ENCODE results near the gene ZNF772. TPM values are rescaled to one million over a fixed set of nuclear protein-coding genes. Genes with fewer than 3 reads are reported as not detected.

ZNF772 gene
- total RNA-seq, 1 donor from 2014 or later, result 13.8 TPM

GRCh38 chr19:57443121-57443696 lies 34.2 kb downstream of the ZNF772 start:
- H3K27ac Mint-ChIP-seq, result no peak overlapping the region
- no peaks in the 10 kb centered on the region for H3K4me1 Mint-ChIP-seq
- no peak for TF ChIP-seq CTCF (IDR thresholded peaks at IDR 0.05; ENCODE audit: unreplicated experiment)
- no peak overlapping the region for H3K4me3 Mint-ChIP-seq
- peaks cover 18% of the 10 kb centered on the region for H3K9me3 Mint-ChIP-seq
- no peak for DNase-seq (ENCODE audit: low spot score in 2 of 2, unreplicated experiment in 2 of 2)
- no peaks in the 10 kb centered on the region for H3K27me3 Mint-ChIP-seq (ENCODE audit: low read depth)
- peaks cover 57% of the 10 kb centered on the region for H3K36me3 Mint-ChIP-seq

GRCh38 chr19:57441979-57442752 lies 35.2 kb downstream of the ZNF772 start:
- no peak for DNase-seq (ENCODE audit: low spot score in 2 of 2, unreplicated experiment in 2 of 2)
- H3K36me3 Mint-ChIP-seq, result peaks cover 57% of the 10 kb centered on the region
- H3K4me1 Mint-ChIP-seq, result no peaks in the 10 kb centered on the region
- H3K27me3 Mint-ChIP-seq (ENCODE audit: low read depth), result no peaks in the 10 kb centered on the region
- TF ChIP-seq CTCF (IDR thresholded peaks at IDR 0.05; ENCODE audit: unreplicated experiment), result no peak
- H3K27ac Mint-ChIP-seq, result no peak overlapping the region
- H3K9me3 Mint-ChIP-seq, result peaks cover 18% of the 10 kb centered on the region
- no peak overlapping the region for H3K4me3 Mint-ChIP-seq

- no peak for DNase-seq (ENCODE audit: low spot score in 2 of 2, unreplicated experiment in 2 of 2)
- no peak for TF ChIP-seq CTCF (IDR thresholded peaks at IDR 0.05; ENCODE audit: unreplicated experiment)
- H3K4me3 Mint-ChIP-seq, result no peak overlapping the region
- no peaks in the 10 kb centered on the region for H3K27me3 Mint-ChIP-seq (ENCODE audit: low read depth)
- no peak overlapping the region for H3K27ac Mint-ChIP-seq
- peaks cover 35% of the 10 kb centered on the region for H3K36me3 Mint-ChIP-seq
- peaks cover 22% of the 10 kb centered on the region for H3K4me1 Mint-ChIP-seq
- peaks cover 8% of the 10 kb centered on the region for H3K9me3 Mint-ChIP-seq
Measured at GRCh38 chr19:57438925-57439324, 38.4 kb downstream of the ZNF772 start.

- peaks cover 6% of the 10 kb centered on the region for H3K9me3 Mint-ChIP-seq
- no peak overlapping the region for H3K27ac Mint-ChIP-seq
- peaks cover 27% of the 10 kb centered on the region for H3K36me3 Mint-ChIP-seq
- no peak for DNase-seq (ENCODE audit: low spot score in 2 of 2, unreplicated experiment in 2 of 2)
- peaks cover 22% of the 10 kb centered on the region for H3K4me1 Mint-ChIP-seq
- no peaks in the 10 kb centered on the region for H3K27me3 Mint-ChIP-seq (ENCODE audit: low read depth)
- no peak overlapping the region for H3K4me3 Mint-ChIP-seq
- no peak for TF ChIP-seq CTCF (IDR thresholded peaks at IDR 0.05; ENCODE audit: unreplicated experiment)
Measured at GRCh38 chr19:57437931-57438330, 39.4 kb downstream of the ZNF772 start.

GRCh38 chr19:57436417-57436816 lies 40.9 kb downstream of the ZNF772 start:
- H3K4me1 Mint-ChIP-seq, result peaks cover 22% of the 10 kb centered on the region
- TF ChIP-seq CTCF (IDR thresholded peaks at IDR 0.05; ENCODE audit: unreplicated experiment), result no peak
- H3K36me3 Mint-ChIP-seq, result peaks cover 17% of the 10 kb centered on the region
- DNase-seq (ENCODE audit: low spot score in 2 of 2, unreplicated experiment in 2 of 2), result no peak
- H3K4me3 Mint-ChIP-seq, result peak overlapping the region; percentile 95
- H3K27me3 Mint-ChIP-seq (ENCODE audit: low read depth), result no peaks in the 10 kb centered on the region
- peak overlapping the region; percentile 97 for H3K27ac Mint-ChIP-seq
- H3K9me3 Mint-ChIP-seq, result peaks cover 6% of the 10 kb centered on the region
